Activated T-cell treated with anti-CD3 and anti-CD28 coated beads, Interleukin-2, amount 50 U/mL, for 4 hours (primary cell): ENCODE measurements around the gene GLIS1. TPM values are rescaled to one million over a fixed set of nuclear protein-coding genes. Genes with fewer than 3 reads are reported as not detected.

ENCODE experiments used
- ATAC-seq, 2 donors: fragments of 200-7000 bp; cut with Tn5 transposase; one replicate each; pipeline ENCODE4 v1.10.0; 2021
- DNase-seq: peaks from one replicate; pipeline ENCODE4 v3.0.0-alpha.2; 2020
- H3K27me3 Mint-ChIP-seq: one replicate; pipeline ENCODE4 v1.8.0; 2021; ENCODE audit warnings: low read depth, mixed read lengths
- H3K36me3 Mint-ChIP-seq: one replicate; pipeline ENCODE4 v1.8.0; 2022; ENCODE audit warnings: mixed read lengths; ENCODE audit not compliant: insufficient read depth
- H3K4me1 Mint-ChIP-seq: one replicate; pipeline ENCODE4 v1.8.0; 2021; ENCODE audit warnings: low read depth, mixed read lengths
- H3K4me3 Mint-ChIP-seq: one replicate; pipeline ENCODE4 v1.8.0; 2021; ENCODE audit warnings: mild to moderate bottlenecking, moderate library complexity, mixed read lengths
- H3K9me3 Mint-ChIP-seq: one replicate; pipeline ENCODE4 v1.8.0; 2021; ENCODE audit warnings: mixed read lengths
- total RNA-seq, 3 donors: library from RNA; stranded (reverse); gene quantifications; one replicate each; pipeline ENCODE4 v1.2.1, GENCODE V29; 2021

Gene GLIS1
- total RNA-seq, 3 donors from 2014 or later = not detected

DNA sequence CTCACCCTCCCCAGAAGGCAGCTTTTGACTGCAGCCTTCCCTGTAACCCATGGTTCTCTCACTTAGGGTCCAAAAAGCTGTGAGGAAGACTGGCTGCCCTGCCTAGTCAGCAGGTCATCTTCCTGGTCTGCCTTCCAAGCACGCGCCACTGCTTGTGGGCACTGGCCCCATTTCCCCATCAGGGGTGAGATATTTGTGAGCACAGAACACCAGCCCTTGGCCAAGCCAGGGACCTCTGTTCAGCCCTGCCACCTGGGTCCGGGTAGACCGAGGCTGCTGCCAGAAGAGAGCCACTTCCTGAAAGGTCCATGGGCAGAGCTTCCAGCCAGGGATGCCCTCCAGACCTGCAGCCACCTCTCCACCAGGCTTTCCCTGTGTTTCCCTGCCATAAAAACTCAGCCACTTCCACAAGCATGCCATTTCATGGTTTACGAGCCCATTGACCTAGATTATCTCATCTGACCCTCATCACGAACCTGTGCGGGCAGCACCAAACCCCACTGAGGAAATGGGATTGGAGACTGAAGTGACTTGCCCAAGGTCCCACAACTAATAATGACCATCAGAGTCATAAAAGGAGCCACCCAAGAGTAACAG lies 40.5 kb downstream of the GLIS1 start:
- H3K4me3 Mint-ChIP-seq = no peak overlapping the region
- DNase-seq = no peak
- H3K4me1 Mint-ChIP-seq = no peaks in the 10 kb centered on the region
- ATAC-seq = no peak
- H3K27me3 Mint-ChIP-seq = peaks cover 3% of the 10 kb centered on the region
- H3K9me3 Mint-ChIP-seq = no peaks in the 10 kb centered on the region
- no peaks in the 10 kb centered on the region for H3K36me3 Mint-ChIP-seq

DNA sequence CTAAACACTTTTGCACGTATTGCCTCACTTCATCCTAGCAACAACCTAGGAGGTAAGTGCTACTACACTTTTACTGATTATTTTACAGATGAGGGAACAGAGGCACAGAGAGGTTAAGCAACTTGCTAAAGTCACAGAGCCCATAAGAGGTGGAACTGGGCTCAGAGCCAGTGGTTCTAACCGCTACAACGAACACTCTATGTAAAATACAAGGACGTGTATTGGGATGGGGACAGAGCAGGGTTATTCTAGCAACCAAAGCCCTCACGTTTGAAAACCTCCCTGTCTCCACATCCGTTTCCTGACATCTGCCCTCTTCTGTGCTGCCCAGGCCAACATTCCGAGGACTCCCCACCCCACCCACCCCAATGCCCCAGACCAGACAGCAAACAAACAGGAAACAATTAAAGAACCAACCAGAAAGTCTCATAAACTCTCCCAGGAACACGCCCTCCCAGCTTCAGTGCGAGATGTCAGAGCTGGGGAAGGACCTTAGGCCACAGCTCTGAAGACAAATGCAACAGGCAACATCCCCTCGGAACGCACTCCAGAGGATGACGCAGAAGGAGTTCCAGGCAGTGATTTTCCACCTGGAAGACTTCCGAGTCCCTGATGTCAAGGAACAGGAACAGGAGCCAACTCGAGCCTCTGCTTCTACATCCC lies 41.1 kb downstream of the GLIS1 start:
- ATAC-seq = no peak
- Mint-ChIP-seq H3K36me3 (no peaks in the 10 kb centered on the region), H3K9me3 (no peaks in the 10 kb centered on the region), H3K4me1 (no peaks in the 10 kb centered on the region), H3K27me3 (peaks cover 5% of the 10 kb centered on the region), H3K4me3 (no peak overlapping the region)
- DNase-seq = no peak

DNA sequence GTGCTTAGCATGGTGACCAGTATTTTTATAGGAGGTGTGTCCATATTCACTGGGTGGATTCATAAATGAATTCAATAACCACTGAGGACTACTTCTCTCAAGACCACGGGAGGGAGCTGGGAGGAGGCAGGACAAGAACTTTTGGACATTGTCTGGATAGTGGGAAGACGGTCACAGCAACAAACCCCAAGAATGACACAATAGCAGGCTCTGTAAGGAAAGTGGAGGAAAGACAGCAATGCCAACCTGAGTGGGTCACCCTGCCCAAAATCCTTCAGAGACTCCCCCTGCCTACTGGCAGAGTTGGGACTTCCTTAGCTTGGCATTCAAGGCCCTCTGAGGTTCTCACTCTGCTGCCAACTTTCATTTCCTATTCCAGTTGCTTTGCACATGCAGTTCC lies 42.0 kb downstream of the GLIS1 start:
- DNase-seq (no peak), ATAC-seq (no peak)
- peaks cover 5% of the 10 kb centered on the region for H3K27me3 Mint-ChIP-seq
- no peaks in the 10 kb centered on the region for H3K4me1 Mint-ChIP-seq
- H3K9me3 Mint-ChIP-seq = no peaks in the 10 kb centered on the region
- no peaks in the 10 kb centered on the region for H3K36me3 Mint-ChIP-seq
- no peak overlapping the region for H3K4me3 Mint-ChIP-seq

DNA sequence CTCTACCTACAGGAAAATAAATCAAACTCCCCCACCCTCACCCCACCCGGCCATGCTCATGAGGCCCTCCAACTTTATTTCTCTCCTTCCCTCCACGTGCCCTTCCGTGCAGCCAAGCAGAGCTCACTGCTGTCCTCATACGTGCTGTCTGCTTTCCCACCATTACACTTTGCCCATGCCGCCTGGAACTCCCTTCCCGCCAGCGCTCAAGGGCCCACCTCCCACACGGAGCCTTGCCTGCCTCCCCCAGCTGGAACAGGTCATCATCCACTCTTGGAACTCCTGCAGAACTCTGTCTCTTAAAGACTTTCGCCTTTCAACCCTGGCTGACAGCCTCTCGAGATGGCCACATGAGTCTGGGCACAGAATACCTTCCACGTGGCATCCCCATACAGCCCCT lies 42.4 kb downstream of the GLIS1 start:
- H3K9me3 Mint-ChIP-seq = no peaks in the 10 kb centered on the region
- H3K4me3 Mint-ChIP-seq = no peak overlapping the region
- H3K4me1 Mint-ChIP-seq = no peaks in the 10 kb centered on the region
- no peaks in the 10 kb centered on the region for H3K36me3 Mint-ChIP-seq
- H3K27me3 Mint-ChIP-seq = peaks cover 5% of the 10 kb centered on the region
- no peak for ATAC-seq
- DNase-seq = no peak

DNA sequence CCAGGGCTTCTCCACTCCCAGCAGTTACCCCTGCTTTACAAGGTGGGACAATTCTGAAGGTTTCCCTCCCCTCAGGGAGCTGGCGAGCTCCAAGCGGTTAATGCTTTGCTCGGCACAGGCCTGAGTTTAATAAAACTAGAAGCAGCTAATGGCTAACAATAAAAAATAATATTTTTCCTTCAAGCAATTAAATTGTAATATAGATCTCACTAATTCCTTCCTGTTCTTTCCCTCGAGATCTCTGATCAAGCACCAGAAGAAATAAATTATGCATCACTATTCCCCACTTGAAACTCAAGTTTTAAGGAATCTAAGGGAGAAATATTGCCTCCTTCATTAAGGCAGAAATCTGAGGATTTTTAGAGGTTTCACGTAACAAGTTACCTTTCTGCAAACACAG lies 42.9 kb downstream of the GLIS1 start:
- no peaks in the 10 kb centered on the region for H3K36me3 Mint-ChIP-seq
- H3K27me3 Mint-ChIP-seq = peaks cover 5% of the 10 kb centered on the region
- DNase-seq = no peak
- ATAC-seq = no peak
- no peak overlapping the region for H3K4me3 Mint-ChIP-seq
- H3K9me3 Mint-ChIP-seq = no peaks in the 10 kb centered on the region
- H3K4me1 Mint-ChIP-seq = no peaks in the 10 kb centered on the region

DNA sequence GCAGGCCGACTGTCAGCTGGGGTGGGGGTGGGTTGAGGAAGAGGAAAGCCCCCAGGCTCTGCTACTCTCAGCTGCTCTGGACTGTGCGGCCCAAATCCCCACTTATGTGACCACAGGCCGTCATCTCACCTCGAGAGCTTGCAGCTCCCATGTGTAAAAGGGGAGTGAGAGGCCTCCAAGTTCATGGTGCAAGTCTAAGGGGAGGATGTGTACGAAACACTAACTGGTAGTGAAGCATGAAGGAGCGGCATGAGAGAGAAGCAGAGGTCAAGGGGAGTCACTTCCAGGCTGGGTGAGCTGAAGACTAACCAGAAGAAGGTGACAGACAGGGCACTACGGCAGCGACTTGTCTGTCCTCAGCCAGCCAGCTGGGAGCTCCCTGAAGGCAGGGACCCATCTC lies 43.8 kb downstream of the GLIS1 start:
- DNase-seq (no peak), ATAC-seq (no peak)
- Mint-ChIP-seq H3K4me3 (no peak overlapping the region), H3K36me3 (no peaks in the 10 kb centered on the region), H3K27me3 (peaks cover 2% of the 10 kb centered on the region), H3K4me1 (no peaks in the 10 kb centered on the region), H3K9me3 (no peaks in the 10 kb centered on the region)

DNA sequence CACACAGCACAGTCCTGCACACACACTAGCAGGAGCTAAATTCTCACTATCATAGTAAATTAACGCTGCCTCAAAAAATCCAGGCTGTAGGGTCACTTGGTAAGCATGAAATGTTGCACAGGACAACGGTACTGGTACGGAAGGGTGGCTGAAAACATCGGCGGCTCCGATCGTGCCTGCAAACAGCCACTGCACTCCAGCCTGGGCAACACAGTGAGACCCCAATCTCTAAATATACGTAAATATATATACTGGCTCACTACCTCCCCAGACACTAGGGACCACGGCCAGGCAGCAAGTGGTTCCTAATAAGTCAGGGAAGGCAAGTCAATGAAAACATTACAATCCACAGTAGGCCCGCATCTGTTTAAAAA lies 44.3 kb downstream of the GLIS1 start:
- Mint-ChIP-seq H3K9me3 (no peaks in the 10 kb centered on the region), H3K27me3 (peaks cover 2% of the 10 kb centered on the region), H3K36me3 (no peaks in the 10 kb centered on the region), H3K4me3 (no peak overlapping the region), H3K4me1 (no peaks in the 10 kb centered on the region)
- no peak for ATAC-seq
- no peak for DNase-seq

DNA sequence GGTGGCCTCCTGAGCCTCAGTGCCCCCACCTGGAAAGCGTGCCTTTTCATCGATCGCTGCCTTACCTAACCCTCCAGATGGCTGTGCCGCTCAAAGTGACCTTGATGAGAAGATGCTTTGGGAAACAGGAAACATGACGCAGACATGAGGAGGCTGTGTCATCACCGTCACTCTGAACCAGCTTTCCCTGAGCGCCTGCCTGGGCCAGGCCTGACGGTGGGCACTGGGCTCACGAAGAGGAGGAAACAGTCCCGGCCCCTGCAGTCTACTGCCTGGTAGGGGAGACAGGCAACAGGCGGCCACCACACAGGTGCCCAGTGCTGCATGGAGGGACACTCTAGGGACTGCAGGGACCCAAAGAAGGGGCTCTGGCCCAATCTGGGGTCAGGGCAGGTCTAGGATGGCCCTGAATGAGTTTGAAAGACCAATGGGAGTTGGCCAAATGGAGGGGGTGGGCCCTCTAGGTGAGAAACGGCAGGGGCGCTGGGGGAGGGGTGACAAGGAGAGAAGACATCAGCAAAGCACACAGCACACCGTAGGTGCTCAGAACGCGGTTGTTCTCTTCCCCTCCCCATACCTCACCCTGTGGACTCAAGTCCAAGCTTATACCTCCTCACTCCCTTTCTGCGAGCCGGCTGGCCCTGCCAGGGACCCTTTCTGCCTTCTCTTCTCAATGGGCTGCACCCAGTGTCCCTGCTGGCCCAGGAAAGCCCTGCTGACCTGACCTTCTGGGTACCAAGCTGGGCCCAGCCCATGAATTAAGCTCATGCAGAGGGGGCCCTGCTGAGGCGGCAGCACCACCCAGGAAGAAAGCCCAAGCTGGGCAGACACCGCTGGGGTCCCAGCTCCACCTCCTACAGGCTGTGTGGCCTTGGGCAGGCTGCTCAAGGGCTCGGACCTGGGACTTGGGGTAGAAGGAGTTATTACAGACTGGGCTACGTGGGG lies 44.9 kb downstream of the GLIS1 start:
- Mint-ChIP-seq H3K4me1 (no peaks in the 10 kb centered on the region), H3K36me3 (no peaks in the 10 kb centered on the region), H3K27me3 (peaks cover 2% of the 10 kb centered on the region), H3K9me3 (no peaks in the 10 kb centered on the region), H3K4me3 (no peak overlapping the region)
- no peak for ATAC-seq
- no peak for DNase-seq

DNA sequence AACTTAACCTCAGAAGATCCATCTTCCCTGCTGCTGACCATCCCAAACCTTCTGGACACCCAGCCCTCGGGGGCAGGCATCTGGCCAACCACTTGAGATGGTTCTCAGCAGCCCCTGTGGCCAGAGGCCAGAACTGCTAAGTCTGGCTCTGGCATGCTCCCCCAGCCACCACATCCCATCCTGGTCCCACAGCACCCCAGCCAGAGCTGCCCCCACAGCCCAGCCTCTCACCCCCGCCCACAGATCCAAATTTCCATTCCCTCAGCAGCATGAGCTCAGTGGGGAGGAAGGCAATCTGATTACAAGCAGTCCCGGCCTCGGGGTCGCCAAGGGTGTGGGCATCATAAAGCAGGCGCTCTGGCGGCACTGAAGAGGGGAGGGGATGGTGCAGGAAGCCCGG lies 45.6 kb downstream of the GLIS1 start:
- no peak for ATAC-seq

DNA sequence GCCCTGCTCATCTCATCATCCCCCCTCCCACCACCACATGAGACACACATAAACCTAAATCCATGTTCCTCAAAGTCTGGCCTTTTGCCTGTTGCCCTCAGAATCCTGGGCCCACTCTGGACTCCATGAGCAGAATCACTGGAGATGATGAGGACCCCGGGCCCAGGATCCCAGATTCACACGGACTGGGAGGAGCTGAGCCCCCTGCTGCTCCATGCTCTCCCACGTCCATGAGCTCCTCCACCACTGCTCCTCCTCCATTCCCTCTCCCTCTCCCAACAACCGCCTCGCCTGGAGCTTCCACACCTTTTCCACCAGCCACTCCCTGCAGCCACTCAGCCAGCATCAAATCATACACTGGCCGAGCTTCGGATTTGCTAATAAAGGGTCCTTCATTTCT lies 47.6 kb downstream of the GLIS1 start:
- H3K4me1 Mint-ChIP-seq = no peaks in the 10 kb centered on the region
- DNase-seq (no peak), ATAC-seq (no peak)
- H3K4me3 Mint-ChIP-seq = no peak overlapping the region
- no peaks in the 10 kb centered on the region for H3K36me3 Mint-ChIP-seq
- peaks cover 2% of the 10 kb centered on the region for H3K27me3 Mint-ChIP-seq
- H3K9me3 Mint-ChIP-seq = no peaks in the 10 kb centered on the region

More for the DNA sequence above, 45.6 kb downstream of the GLIS1 start:
- Mint-ChIP-seq H3K4me1 (no peaks in the 10 kb centered on the region), H3K36me3 (no peaks in the 10 kb centered on the region), H3K4me3 (no peak overlapping the region), H3K9me3 (no peaks in the 10 kb centered on the region), H3K27me3 (peaks cover 2% of the 10 kb centered on the region)
- no peak for DNase-seq

DNA sequence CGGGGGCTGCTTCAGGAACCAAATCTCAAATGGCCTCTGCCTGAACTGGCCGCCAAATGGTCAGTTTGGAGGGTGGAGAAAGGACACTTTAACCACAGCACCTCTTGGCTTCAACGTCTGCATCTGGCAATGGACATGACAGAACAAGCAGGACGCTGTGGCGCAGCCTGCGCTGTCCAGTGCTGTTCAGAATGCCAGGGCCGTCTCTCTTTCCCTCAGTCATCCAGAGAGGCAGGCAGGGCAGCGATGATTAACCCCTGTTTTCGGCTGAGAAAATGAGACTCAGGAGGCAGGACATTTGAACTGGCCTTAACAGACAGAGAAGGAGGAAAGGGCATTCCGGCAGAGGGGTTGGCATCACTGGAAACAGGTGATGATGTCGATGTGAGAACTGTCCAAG lies 48.6 kb downstream of the GLIS1 start:
- H3K4me3 Mint-ChIP-seq = no peak overlapping the region
- DNase-seq (no peak), ATAC-seq (no peak)
- H3K4me1 Mint-ChIP-seq = no peaks in the 10 kb centered on the region
- H3K36me3 Mint-ChIP-seq = no peaks in the 10 kb centered on the region
- H3K27me3 Mint-ChIP-seq = peaks cover 9% of the 10 kb centered on the region
- H3K9me3 Mint-ChIP-seq = no peaks in the 10 kb centered on the region

DNA sequence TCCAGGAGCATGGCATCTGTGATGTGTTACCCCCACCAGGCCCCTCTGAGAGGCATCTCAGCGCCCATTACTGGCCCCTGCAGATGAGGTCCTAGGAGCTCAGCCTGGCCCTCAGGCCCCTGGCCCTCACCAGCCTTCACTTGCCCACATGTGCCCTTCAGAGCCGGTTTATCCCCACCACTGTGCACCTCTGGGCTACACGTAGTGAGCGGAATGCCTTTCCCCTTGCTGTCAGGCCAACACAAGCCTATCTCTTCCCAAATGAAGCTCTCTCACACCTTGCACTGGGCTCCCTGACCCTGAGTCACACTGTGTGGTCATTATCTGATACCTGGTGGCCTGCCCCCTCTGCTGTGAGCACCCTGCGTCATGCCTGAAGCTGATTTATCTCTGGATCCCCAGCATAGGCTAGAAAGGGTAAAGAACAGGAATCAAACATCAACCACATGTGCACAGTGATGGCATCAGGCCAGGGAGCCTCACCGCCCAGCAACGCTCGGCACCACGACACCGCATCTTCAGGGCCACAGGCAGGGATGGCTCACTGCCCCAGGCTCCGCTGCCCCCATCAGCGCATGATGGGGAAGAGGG lies 49.1 kb downstream of the GLIS1 start:
- no peak overlapping the region for H3K4me3 Mint-ChIP-seq
- no peak for ATAC-seq
- peaks cover 10% of the 10 kb centered on the region for H3K27me3 Mint-ChIP-seq
- H3K4me1 Mint-ChIP-seq = no peaks in the 10 kb centered on the region
- no peaks in the 10 kb centered on the region for H3K36me3 Mint-ChIP-seq
- DNase-seq = no peak
- H3K9me3 Mint-ChIP-seq = no peaks in the 10 kb centered on the region

DNA sequence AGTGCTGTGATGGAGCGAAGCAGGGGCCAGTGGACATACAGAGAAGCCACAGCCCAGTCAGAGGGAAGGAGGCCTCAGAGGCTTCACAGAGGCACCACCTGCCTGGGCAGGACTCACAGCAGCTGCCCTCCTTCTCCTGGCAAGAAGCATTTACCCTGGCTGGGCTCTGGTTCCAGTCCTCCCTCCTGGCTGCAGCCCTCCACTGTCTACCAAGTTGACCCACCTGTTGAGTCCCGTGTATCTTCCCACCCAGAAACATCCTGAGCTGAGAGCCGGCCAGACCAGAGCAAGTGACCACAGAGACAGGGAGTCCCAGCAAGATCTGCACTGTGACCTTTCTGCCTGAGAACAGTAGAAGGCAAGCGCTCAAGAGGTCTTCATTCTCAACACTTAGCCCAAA lies 49.7 kb downstream of the GLIS1 start:
- H3K9me3 Mint-ChIP-seq = no peaks in the 10 kb centered on the region
- peaks cover 10% of the 10 kb centered on the region for H3K27me3 Mint-ChIP-seq
- H3K4me3 Mint-ChIP-seq = no peak overlapping the region
- no peak for DNase-seq
- ATAC-seq = peak in 1 of 2 donors; percentile 18
- H3K36me3 Mint-ChIP-seq = no peaks in the 10 kb centered on the region
- H3K4me1 Mint-ChIP-seq = no peaks in the 10 kb centered on the region

DNA sequence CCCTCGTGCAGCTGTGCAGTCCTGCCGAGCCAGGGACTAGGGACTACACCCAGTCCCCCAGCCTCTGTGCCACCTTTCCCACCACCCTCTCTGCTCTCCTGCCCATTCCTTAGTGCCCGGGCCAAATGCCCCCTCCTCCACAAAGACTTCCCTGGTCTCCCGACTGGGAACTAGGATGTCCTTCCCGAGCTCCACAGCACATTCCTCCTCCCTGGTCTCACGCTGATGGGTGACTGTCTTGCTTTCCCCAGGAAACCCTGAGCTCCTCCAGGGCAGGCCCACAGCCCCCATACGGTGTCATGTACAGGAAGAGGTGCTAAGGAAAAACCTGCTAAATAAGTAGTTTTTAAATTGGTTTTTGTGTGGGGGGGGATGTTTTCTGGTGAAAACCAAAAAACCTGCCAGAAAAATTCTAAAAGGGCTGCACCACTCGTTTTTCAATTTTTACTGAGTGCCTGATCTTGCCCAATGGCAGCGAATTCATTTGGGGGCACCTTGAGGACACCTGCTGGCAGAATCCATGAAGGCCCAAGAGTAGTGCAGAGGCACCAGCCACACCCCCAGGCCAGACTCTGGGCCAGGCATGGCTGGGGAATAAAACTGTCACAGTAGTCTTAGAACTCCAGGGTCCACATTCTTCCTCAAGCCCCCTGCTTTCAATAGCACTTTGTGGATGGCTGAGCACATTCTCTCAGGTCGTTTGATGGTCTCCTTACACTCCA lies 50.4 kb downstream of the GLIS1 start:
- peaks cover 10% of the 10 kb centered on the region for H3K27me3 Mint-ChIP-seq
- H3K9me3 Mint-ChIP-seq = no peaks in the 10 kb centered on the region
- DNase-seq (no peak), ATAC-seq (no peak)
- H3K4me1 Mint-ChIP-seq = no peaks in the 10 kb centered on the region
- H3K36me3 Mint-ChIP-seq = no peaks in the 10 kb centered on the region
- H3K4me3 Mint-ChIP-seq = no peak overlapping the region
